HEK293 (cell line): ENCODE measurements around the gene TPRG1.

Source experiments
- CTCF ChIA-PET: fragments of 350-600 bp; formaldehyde crosslinking; extraction: SDS; loops from one replicate; lab custom pipeline; 2021; ENCODE audit warnings: antibody characterized with exemption; lab: Yijun Ruan, JAX
- POLR2A ChIA-PET: fragments of 300-600 bp; formaldehyde crosslinking; extraction: SDS; loops from one replicate; lab custom pipeline; 2020; ENCODE audit warnings: antibody characterized with exemption, inconsistent platforms; lab: Yijun Ruan, JAX
- H3K27ac ChIP-seq: fragments of 200-500 bp; sonication (Bioruptor generic); 2 replicates; pipeline ENCODE4 v1.5.1; 2014; ENCODE audit warnings: low read depth, low read length, control low read depth, inconsistent platforms; ENCODE audit errors: extremely low read depth
- H3K36me3 ChIP-seq, 2 experiments: fragments of 200-500 bp in 1 of 2; sonication (Bioruptor generic) in 1 of 2; 1 replicate in 1 of 2; 2 replicates in 1 of 2; pipeline ENCODE4 v1.5.1; 2014 to 2017; ENCODE audit warnings: inconsistent platforms in 2 of 2, low read length in 2 of 2; ENCODE audit not compliant: control insufficient read depth in 2 of 2, insufficient read depth in 1 of 2
- H3K4me1 ChIP-seq: fragments of 200-500 bp; sonication (Bioruptor generic); 2 replicates; pipeline ENCODE4 v1.5.1; 2014; ENCODE audit warnings: mild to moderate bottlenecking, low read length, inconsistent platforms; ENCODE audit not compliant: control insufficient read depth, insufficient read depth
- H3K4me3 ChIP-seq: 2 replicates; pipeline ENCODE4 v1.5.1; 2011; ENCODE audit warnings: low read depth, mild to moderate bottlenecking, control low read depth, low read length, moderate library complexity
- H3K9me3 ChIP-seq: fragments of 200-500 bp; sonication (Bioruptor generic); 2 replicates; pipeline ENCODE4 v1.5.1; 2014; ENCODE audit warnings: low read depth, low read length, inconsistent platforms; ENCODE audit not compliant: control insufficient read depth, insufficient read depth
- ATF2 ChIP-seq: fragments of 450-650 bp; formaldehyde crosslinking; IDR thresholded peaks from 2 replicates; pipeline ENCODE4 v1.5.1; 2016; ENCODE audit warnings: missing biosample characterization, missing genetic modification characterization, low read depth
- BCL11B ChIP-seq: fragments of 450-650 bp; formaldehyde crosslinking; IDR thresholded peaks from 2 replicates; pipeline ENCODE4 v1.5.1; 2016; ENCODE audit warnings: low read depth, missing biosample characterization, missing genetic modification characterization
- GFI1B ChIP-seq: fragments of 450-650 bp; formaldehyde crosslinking; IDR thresholded peaks from 2 replicates; pipeline ENCODE4 v1.5.1; 2016; ENCODE audit warnings: missing biosample characterization, missing genetic modification characterization
- PRDM2 ChIP-seq: fragments of 450-650 bp; formaldehyde crosslinking; IDR thresholded peaks from 2 replicates; pipeline ENCODE4 v1.5.1; 2016; ENCODE audit warnings: missing biosample characterization, missing genetic modification characterization, borderline replicate concordance
- SP2 ChIP-seq: fragments of 450-650 bp; formaldehyde crosslinking; IDR thresholded peaks from 2 replicates; pipeline ENCODE4 v1.5.1; 2016; ENCODE audit warnings: missing biosample characterization, missing genetic modification characterization
- ZBTB17 ChIP-seq: fragments of 450-650 bp; formaldehyde crosslinking; IDR thresholded peaks from 2 replicates; pipeline ENCODE4 v1.5.1; 2016; ENCODE audit warnings: missing biosample characterization, missing genetic modification characterization
- ZNF112 ChIP-seq: fragments of 450-650 bp; formaldehyde crosslinking; IDR thresholded peaks from 2 replicates; pipeline ENCODE4 v1.5.0; 2017; ENCODE audit warnings: missing biosample characterization, missing genetic modification characterization
- ZNF148 ChIP-seq: fragments of 450-650 bp; formaldehyde crosslinking; IDR thresholded peaks from 2 replicates; pipeline ENCODE4 v1.5.0; 2017; ENCODE audit warnings: missing biosample characterization, missing genetic modification characterization, borderline replicate concordance
- ZNF16 ChIP-seq: fragments of 450-650 bp; formaldehyde crosslinking; IDR thresholded peaks from 2 replicates; pipeline ENCODE4 v1.5.1; 2016; ENCODE audit warnings: low read depth, missing biosample characterization, missing genetic modification characterization
- ZNF211 ChIP-seq: fragments of 450-650 bp; formaldehyde crosslinking; IDR thresholded peaks from 2 replicates; pipeline ENCODE4 v1.5.1; 2016; ENCODE audit warnings: low read depth, missing biosample characterization, missing genetic modification characterization
- ZNF24 ChIP-seq: fragments of 450-650 bp; formaldehyde crosslinking; IDR thresholded peaks from 2 replicates; pipeline ENCODE4 v1.5.1; 2016; ENCODE audit warnings: missing biosample characterization, missing genetic modification characterization
- ZNF266 ChIP-seq: fragments of 450-650 bp; formaldehyde crosslinking; IDR thresholded peaks from 2 replicates; pipeline ENCODE4 v1.5.1; 2016; ENCODE audit warnings: missing biosample characterization, missing genetic modification characterization, low read depth
- ZNF449 ChIP-seq: fragments of 450-650 bp; formaldehyde crosslinking; IDR thresholded peaks from 2 replicates; pipeline ENCODE4 v1.5.1; 2017; ENCODE audit warnings: missing biosample characterization, mild to moderate bottlenecking, missing genetic modification characterization, moderate library complexity
- ZNF473 ChIP-seq: fragments of 450-650 bp; formaldehyde crosslinking; IDR thresholded peaks from 2 replicates; pipeline ENCODE4 v1.5.1; 2017; ENCODE audit warnings: missing biosample characterization, missing genetic modification characterization
- ZNF580 ChIP-seq: fragments of 450-650 bp; formaldehyde crosslinking; IDR thresholded peaks from 2 replicates; pipeline ENCODE4 v1.5.1; 2016; ENCODE audit warnings: missing biosample characterization, missing genetic modification characterization
- ZNF768 ChIP-seq: fragments of 450-650 bp; formaldehyde crosslinking; IDR thresholded peaks from 2 replicates; pipeline ENCODE4 v1.5.1; 2018; ENCODE audit warnings: missing biosample characterization, mild to moderate bottlenecking, missing genetic modification characterization
- ZNF791 ChIP-seq: fragments of 450-650 bp; formaldehyde crosslinking; IDR thresholded peaks from 2 replicates; pipeline ENCODE4 v1.5.1; 2016; ENCODE audit warnings: missing biosample characterization, missing genetic modification characterization
- ZNF830 ChIP-seq: fragments of 450-650 bp; IDR thresholded peaks from 2 replicates; pipeline ENCODE4 v1.5.0; 2018; ENCODE audit warnings: missing biosample characterization, missing genetic modification characterization, low read depth, mild to moderate bottlenecking, moderate library complexity
- ZSCAN4 ChIP-seq: fragments of 450-650 bp; formaldehyde crosslinking; IDR thresholded peaks from 2 replicates; pipeline ENCODE4 v1.5.1; 2017; ENCODE audit warnings: missing biosample characterization, missing genetic modification characterization

TPRG1 gene

GRCh38 chr3:189294649-189295048 lies 122.9 kb downstream of the TPRG1 start (continued):
- TF ChIP-seq ZNF580 (tag by site-specific recombination), result no peak
- no peak for TF ChIP-seq ZNF830

GRCh38 chr3:189295089-189295488 lies 123.3 kb downstream of the TPRG1 start:
- H3K36me3 ChIP-seq, result no peaks in the 10 kb centered on the region
- H3K27ac ChIP-seq, result no peak overlapping the region
- no peak overlapping the region for H3K4me3 ChIP-seq
- TF ChIP-seq ZNF791 (tag by site-specific recombination) (no peak), ZSCAN4 (no peak)
- ChIA-PET POLR2A (no interaction called here), CTCF (no interaction called here)
- no peaks in the 10 kb centered on the region for H3K9me3 ChIP-seq
- H3K4me1 ChIP-seq, result 0 out of 2 replicates have a peak, but pooled peaks cover 2% of the 10 kb centered on the region

- TF ChIP-seq ZNF449, result no peak
- no peak for TF ChIP-seq PRDM2 (tag by site-specific recombination)
- no peak for TF ChIP-seq ZNF211
- no peak for TF ChIP-seq ATF2 (tag by site-specific recombination)
- TF ChIP-seq ZNF266 (tag by site-specific recombination), result no peak
- TF ChIP-seq ZBTB17 (tag by site-specific recombination), result no peak
- TF ChIP-seq ZNF112 (tag by site-specific recombination), result no peak
- no peak for TF ChIP-seq ZNF148 (tag by site-specific recombination)
- TF ChIP-seq GFI1B (tag by site-specific recombination), result no peak
- TF ChIP-seq ZNF24 (tag by site-specific recombination), result no peak
- TF ChIP-seq BCL11B (tag by site-specific recombination), result no peak
- no peak for TF ChIP-seq ZNF16
- TF ChIP-seq ZNF768 (tag by site-specific recombination), result no peak
- TF ChIP-seq SP2 (tag by site-specific recombination), result no peak
- no peak for TF ChIP-seq ZNF473
- no peaks in the 10 kb centered on the region for H3K4me1 ChIP-seq
- no peak overlapping the region for H3K4me3 ChIP-seq
- no peaks in the 10 kb centered on the region for H3K36me3 ChIP-seq
- ChIA-PET POLR2A (no interaction called here), CTCF (interaction anchor here (0.7 kb wide), 1 partner anchor 25 kb away, joined by 3 read pairs; no protein-coding TSS in a partner anchor)
- H3K9me3 ChIP-seq, result no peaks in the 10 kb centered on the region
- no peak overlapping the region for H3K27ac ChIP-seq
Measured at GRCh38 chr3:189297932-189298331, 126.2 kb downstream of the TPRG1 start.
